ENCODE data around the gene NTRK1.

DNA sequence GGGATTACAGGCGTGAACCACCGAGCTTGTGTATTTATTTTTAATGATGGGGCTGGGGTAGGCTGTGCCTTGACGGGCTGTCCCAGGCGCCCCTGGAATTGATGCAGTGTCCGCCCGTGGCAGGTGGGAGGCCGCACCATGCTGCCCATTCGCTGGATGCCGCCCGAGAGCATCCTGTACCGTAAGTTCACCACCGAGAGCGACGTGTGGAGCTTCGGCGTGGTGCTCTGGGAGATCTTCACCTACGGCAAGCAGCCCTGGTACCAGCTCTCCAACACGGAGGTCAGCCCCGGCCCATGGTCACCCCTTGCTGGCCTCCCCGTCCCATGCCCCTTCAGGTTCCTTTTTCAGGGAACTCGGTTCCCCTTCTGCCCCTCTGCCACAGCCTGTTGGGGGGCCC lies 19.2 kb downstream of the NTRK1 start:
- TF ChIP-seq, protein P1, sequence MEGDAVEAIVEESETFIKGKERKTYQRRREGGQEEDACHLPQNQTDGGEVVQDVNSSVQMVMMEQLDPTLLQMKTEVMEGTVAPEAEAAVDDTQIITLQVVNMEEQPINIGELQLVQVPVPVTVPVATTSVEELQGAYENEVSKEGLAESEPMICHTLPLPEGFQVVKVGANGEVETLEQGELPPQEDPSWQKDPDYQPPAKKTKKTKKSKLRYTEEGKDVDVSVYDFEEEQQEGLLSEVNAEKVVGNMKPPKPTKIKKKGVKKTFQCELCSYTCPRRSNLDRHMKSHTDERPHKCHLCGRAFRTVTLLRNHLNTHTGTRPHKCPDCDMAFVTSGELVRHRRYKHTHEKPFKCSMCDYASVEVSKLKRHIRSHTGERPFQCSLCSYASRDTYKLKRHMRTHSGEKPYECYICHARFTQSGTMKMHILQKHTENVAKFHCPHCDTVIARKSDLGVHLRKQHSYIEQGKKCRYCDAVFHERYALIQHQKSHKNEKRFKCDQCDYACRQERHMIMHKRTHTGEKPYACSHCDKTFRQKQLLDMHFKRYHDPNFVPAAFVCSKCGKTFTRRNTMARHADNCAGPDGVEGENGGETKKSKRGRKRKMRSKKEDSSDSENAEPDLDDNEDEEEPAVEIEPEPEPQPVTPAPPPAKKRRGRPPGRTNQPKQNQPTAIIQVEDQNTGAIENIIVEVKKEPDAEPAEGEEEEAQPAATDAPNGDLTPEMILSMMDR (IDR thresholded peaks at IDR 0.05 in 2 of 3, conservative IDR thresholded peaks at IDR 0.05 in 1 of 3; ENCODE audit: borderline replicate concordance in 1 of 3, insufficient read depth in 1 of 3, low read depth in 2 of 3, low read length in 2 of 3): no peak
- TF ChIP-seq YY1 (IDR thresholded peaks at IDR 0.05; ENCODE audit: extremely low read depth, insufficient replicate concordance, low read depth, low read length) (no peak), SRF (IDR thresholded peaks at IDR 0.05; ENCODE audit: low read depth) (no peak), POLR2AphosphoS5 (IDR thresholded peaks at IDR 0.05; ENCODE audit: low read depth, low read length) (no peak), POLR2A (IDR thresholded peaks at IDR 0.05; ENCODE audit: borderline replicate concordance, extremely low read depth, insufficient read depth, insufficient read length) (no peak), CEBPB (IDR thresholded peaks at IDR 0.05; ENCODE audit: low read depth) (no peak), RAD21 (IDR thresholded peaks at IDR 0.05; ENCODE audit: low read depth) (no peak)
- TF ChIP-seq, protein P2, sequence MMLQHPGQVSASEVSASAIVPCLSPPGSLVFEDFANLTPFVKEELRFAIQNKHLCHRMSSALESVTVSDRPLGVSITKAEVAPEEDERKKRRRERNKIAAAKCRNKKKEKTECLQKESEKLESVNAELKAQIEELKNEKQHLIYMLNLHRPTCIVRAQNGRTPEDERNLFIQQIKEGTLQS (IDR thresholded peaks at IDR 0.05): no peak

Measured in HCT116 (cell line).